ENCODE measurements around the gene FASN. TPM values are rescaled to one million over a fixed set of nuclear protein-coding genes. Genes with fewer than 3 reads are reported as not detected.

Gene FASN
- total and polyA plus RNA-seq, 2 of the 13 experiments (the other 11 are each of a cell fraction or from before 2014, with no cell fraction given), result 51.7 to 101 TPM

- TF ChIP-seq BCL6 (CRISPR knock-in tag; IDR thresholded peaks at IDR 0.05) (no peak), ZNF691 (CRISPR knock-in tag; IDR thresholded peaks at IDR 0.05; ENCODE audit: borderline replicate concordance, low read depth) (0 out of 2 replicates have a peak, but pooled peaks have one; percentile 19), BRD4 (CRISPR knock-in tag; IDR thresholded peaks at IDR 0.05) (0 out of 2 replicates have a peak, but pooled peaks have one; percentile 40), GABPB1 (CRISPR knock-in tag; IDR thresholded peaks at IDR 0.05) (peak; percentile 81), ZNF549 (CRISPR knock-in tag; IDR thresholded peaks at IDR 0.05) (no peak), RAD51 (IDR thresholded peaks at IDR 0.05; ENCODE audit: borderline replicate concordance) (no peak), ZNF83 (CRISPR knock-in tag; IDR thresholded peaks at IDR 0.05; ENCODE audit: borderline replicate concordance) (no peak), NR1H2 (CRISPR knock-in tag; IDR thresholded peaks at IDR 0.05; ENCODE audit: borderline replicate concordance, low read depth) (no peak), ZNF296 (CRISPR knock-in tag; conservative IDR thresholded peaks at IDR 0.05) (no peak), ZZZ3 (CRISPR knock-in tag; IDR thresholded peaks at IDR 0.05; ENCODE audit: borderline replicate concordance) (0 out of 2 replicates have a peak, but pooled peaks have one; percentile 53), ZNF670 (CRISPR knock-in tag; IDR thresholded peaks at IDR 0.05; ENCODE audit: borderline replicate concordance) (no peak), ZNF121 (CRISPR knock-in tag; IDR thresholded peaks at IDR 0.05) (no peak), ZNF644 (CRISPR knock-in tag; IDR thresholded peaks at IDR 0.05; ENCODE audit: low read depth) (no peak), KMT2B (CRISPR knock-in tag; IDR thresholded peaks at IDR 0.05) (no peak), KDM6A (CRISPR knock-in tag; IDR thresholded peaks at IDR 0.05; ENCODE audit: low read depth) (no peak), ZNF18 (CRISPR knock-in tag; IDR thresholded peaks at IDR 0.05; ENCODE audit: insufficient replicate concordance) (no peak), TGIF2 (CRISPR knock-in tag; IDR thresholded peaks at IDR 0.05) (no peak), THAP8 (CRISPR knock-in tag; IDR thresholded peaks at IDR 0.05; ENCODE audit: borderline replicate concordance) (no peak), ZNF530 (CRISPR knock-in tag; IDR thresholded peaks at IDR 0.05; ENCODE audit: low read depth) (no peak), TBP (CRISPR knock-in tag; IDR thresholded peaks at IDR 0.05) (no peak)
- TF ChIP-seq, protein P1, sequence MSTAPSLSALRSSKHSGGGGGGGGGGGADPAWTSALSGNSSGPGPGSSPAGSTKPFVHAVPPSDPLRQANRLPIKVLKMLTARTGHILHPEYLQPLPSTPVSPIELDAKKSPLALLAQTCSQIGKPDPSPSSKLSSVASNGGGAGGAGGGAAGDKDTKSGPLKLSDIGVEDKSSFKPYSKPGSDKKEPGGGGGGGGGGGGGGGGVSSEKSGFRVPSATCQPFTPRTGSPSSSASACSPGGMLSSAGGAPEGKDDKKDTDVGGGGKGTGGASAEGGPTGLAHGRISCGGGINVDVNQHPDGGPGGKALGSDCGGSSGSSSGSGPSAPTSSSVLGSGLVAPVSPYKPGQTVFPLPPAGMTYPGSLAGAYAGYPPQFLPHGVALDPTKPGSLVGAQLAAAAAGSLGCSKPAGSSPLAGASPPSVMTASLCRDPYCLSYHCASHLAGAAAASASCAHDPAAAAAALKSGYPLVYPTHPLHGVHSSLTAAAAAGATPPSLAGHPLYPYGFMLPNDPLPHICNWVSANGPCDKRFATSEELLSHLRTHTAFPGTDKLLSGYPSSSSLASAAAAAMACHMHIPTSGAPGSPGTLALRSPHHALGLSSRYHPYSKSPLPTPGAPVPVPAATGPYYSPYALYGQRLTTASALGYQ (CRISPR knock-in tag; IDR thresholded peaks at IDR 0.05), result no peak
- TF ChIP-seq, protein P2, sequence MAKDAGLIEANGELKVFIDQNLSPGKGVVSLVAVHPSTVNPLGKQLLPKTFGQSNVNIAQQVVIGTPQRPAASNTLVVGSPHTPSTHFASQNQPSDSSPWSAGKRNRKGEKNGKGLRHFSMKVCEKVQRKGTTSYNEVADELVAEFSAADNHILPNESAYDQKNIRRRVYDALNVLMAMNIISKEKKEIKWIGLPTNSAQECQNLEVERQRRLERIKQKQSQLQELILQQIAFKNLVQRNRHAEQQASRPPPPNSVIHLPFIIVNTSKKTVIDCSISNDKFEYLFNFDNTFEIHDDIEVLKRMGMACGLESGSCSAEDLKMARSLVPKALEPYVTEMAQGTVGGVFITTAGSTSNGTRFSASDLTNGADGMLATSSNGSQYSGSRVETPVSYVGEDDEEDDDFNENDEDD (CRISPR knock-in tag; IDR thresholded peaks at IDR 0.05; ENCODE audit: borderline replicate concordance), result peak; percentile 50; the same call in 1 of the 2 replicates
- TF ChIP-seq, protein P3, sequence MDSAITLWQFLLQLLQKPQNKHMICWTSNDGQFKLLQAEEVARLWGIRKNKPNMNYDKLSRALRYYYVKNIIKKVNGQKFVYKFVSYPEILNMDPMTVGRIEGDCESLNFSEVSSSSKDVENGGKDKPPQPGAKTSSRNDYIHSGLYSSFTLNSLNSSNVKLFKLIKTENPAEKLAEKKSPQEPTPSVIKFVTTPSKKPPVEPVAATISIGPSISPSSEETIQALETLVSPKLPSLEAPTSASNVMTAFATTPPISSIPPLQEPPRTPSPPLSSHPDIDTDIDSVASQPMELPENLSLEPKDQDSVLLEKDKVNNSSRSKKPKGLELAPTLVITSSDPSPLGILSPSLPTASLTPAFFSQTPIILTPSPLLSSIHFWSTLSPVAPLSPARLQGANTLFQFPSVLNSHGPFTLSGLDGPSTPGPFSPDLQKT (CRISPR knock-in tag; IDR thresholded peaks at IDR 0.05; ENCODE audit: borderline replicate concordance), result no peak
Observed at GRCh38 chr17:82064433-82065192, 33.4 kb downstream of the FASN start (continued).

All from HepG2 (cell line).